HCT116 (cell line): ENCODE measurements around the gene VWA1. TPM values are rescaled to one million over a fixed set of nuclear protein-coding genes. Genes with fewer than 3 reads are reported as not detected.

Experiments used
- ATAC-seq: fragments of 200-7000 bp; cut with Tn5 transposase; 2 replicates; pipeline ENCODE4 v1.9.1; 2020; ENCODE audit warnings: mild to moderate bottlenecking, moderate library complexity
- BruUV-seq: library from RNA; stranded (reverse); fragments of 400-500 nt; replicated peaks from 2 replicates; lab custom pipeline; 2021; lab: Mats Ljungman, UMichigan
- CTCF ChIA-PET: fragments of 300-600 bp; sonication (Branson Sonifier 250); formaldehyde crosslinking; loops from one replicate; lab custom pipeline; 2021; ENCODE audit warnings: antibody characterized with exemption; lab: Charles Lee
- POLR2A ChIA-PET: fragments of 300-600, 350-600 bp; sonication (Branson Sonifier 250); formaldehyde crosslinking; loops from one replicate; lab custom pipeline; 2021; ENCODE audit warnings: antibody characterized with exemption; lab: Charles Lee
- RAD21 ChIA-PET, 2 experiments: fragments of 300-600 bp; sonication (Branson Sonifier 250); formaldehyde crosslinking; loops; one replicate each; lab custom pipeline; 2023; ENCODE audit warnings: low total read pairs in 2 of 2; ENCODE audit not compliant: uncharacterized antibody in 2 of 2, unreplicated experiment in 2 of 2, low non-redundant PET in 1 of 2; lab: Charles Lee
- DNase-seq: peaks from one replicate; pipeline ENCODE4 v3.0.0-alpha.2; 2010; ENCODE audit warnings: low read depth, low spot score
- H2AFZ ChIP-seq: fragments of 200-600 bp; shearing (Covaris generic), sonication (generic); 2 replicates; pipeline ENCODE4 v1.6.1; 2017; ENCODE audit warnings: low read depth, mixed run types, mixed read lengths, antibody characterized with exemption, low read length; ENCODE audit not compliant: poor library complexity, severe bottlenecking
- H3K27ac ChIP-seq: 2 replicates; pipeline ENCODE4 v1.5.1; 2012; ENCODE audit warnings: low read depth, low read length
- H3K27me3 ChIP-seq: fragments of 200-600 bp; sonication (generic); 2 replicates; pipeline ENCODE4 v1.6.1; 2016; ENCODE audit warnings: mixed run types, low read length, mixed read lengths; ENCODE audit not compliant: insufficient read depth
- H3K36me3 ChIP-seq, 2 experiments: fragments of 200-500 bp in 1 of 2; fragments of 200-600 bp in 1 of 2; sonication (Bioruptor generic) in 1 of 2; sonication (generic) in 1 of 2; 2 replicates each; pipeline versions ENCODE4 v1.5.1 to v1.6.1; 2014 to 2016; ENCODE audit warnings: low read length in 2 of 2, inconsistent platforms in 1 of 2, mixed read lengths in 1 of 2, mixed run types in 1 of 2; ENCODE audit not compliant: insufficient read depth in 2 of 2, control insufficient read depth in 1 of 2
- H3K4me1 ChIP-seq, 2 experiments: fragments of 200-600 bp in 1 of 2; sonication (generic) in 1 of 2; 2 replicates each; pipeline versions ENCODE4 v1.5.1 to v1.6.1; 2012 to 2017; ENCODE audit warnings: low read length in 2 of 2, inconsistent platforms in 1 of 2, mild to moderate bottlenecking in 1 of 2, mixed read lengths in 1 of 2, mixed run types in 1 of 2, moderate library complexity in 1 of 2; ENCODE audit not compliant: insufficient read depth in 2 of 2, control insufficient read depth in 1 of 2
- H3K4me2 ChIP-seq: fragments of 200-600 bp; sonication (generic); 2 replicates; pipeline ENCODE4 v1.6.1; 2017; ENCODE audit warnings: mixed run types, low read length, mixed read lengths
- H3K4me3 ChIP-seq, 2 experiments: fragments of 200-600 bp in 1 of 2; sonication (generic) in 1 of 2; replicated peaks in 1 of 2; 2 replicates each; pipeline ENCODE4 v1.5.1; 2011 to 2016; ENCODE audit warnings: low read length in 2 of 2, control low read depth in 1 of 2, low read depth in 1 of 2, mild to moderate bottlenecking in 1 of 2, mixed read lengths in 1 of 2, mixed run types in 1 of 2
- H3K79me2 ChIP-seq: fragments of 200-600 bp; sonication (generic); 2 replicates; pipeline ENCODE4 v1.6.1; 2017; ENCODE audit warnings: mild to moderate bottlenecking, mixed run types, low read length, moderate library complexity, mixed read lengths; ENCODE audit not compliant: insufficient read depth
- H3K9ac ChIP-seq: fragments of 200-600 bp; sonication (generic); 2 replicates; pipeline ENCODE4 v1.6.1; 2016; ENCODE audit warnings: low read length, mixed read lengths
- H3K9me2 ChIP-seq: fragments of 200-600 bp; sonication (generic), shearing (Covaris generic); 2 replicates; pipeline ENCODE4 v1.6.1; 2017; ENCODE audit warnings: mixed run types, mild to moderate bottlenecking, moderate library complexity; ENCODE audit not compliant: insufficient read depth
- H3K9me3 ChIP-seq, 2 experiments: fragments of 200-500 bp in 1 of 2; fragments of 200-600 bp in 1 of 2; sonication (Bioruptor generic) in 1 of 2; sonication (generic) in 1 of 2; 2 replicates each; pipeline ENCODE4 v1.6.1; 2014 to 2017; ENCODE audit warnings: low read length in 2 of 2, mixed read lengths in 2 of 2, inconsistent platforms in 1 of 2, low read depth in 1 of 2, mild to moderate bottlenecking in 1 of 2, mixed run types in 1 of 2, moderate library complexity in 1 of 2; ENCODE audit not compliant: control insufficient read depth in 1 of 2, insufficient read depth in 1 of 2
- H4K20me1 ChIP-seq: fragments of 200-600 bp; sonication (generic), shearing (Covaris generic); 2 replicates; pipeline ENCODE4 v1.6.1; 2017; ENCODE audit warnings: mixed run types, mild to moderate bottlenecking, moderate library complexity; ENCODE audit not compliant: insufficient read depth
- CBX3 ChIP-seq: IDR thresholded peaks from 2 replicates; pipeline ENCODE4 v1.6.1; 2012; ENCODE audit warnings: low read depth
- EZH2 ChIP-seq: fragments of 200-600 bp; sonication (generic); IDR thresholded peaks from 2 replicates; pipeline ENCODE4 v1.6.1; 2017; ENCODE audit warnings: antibody characterized with exemption, mixed run types
- EZH2phosphoT487 ChIP-seq: fragments of 200-600 bp; IDR thresholded peaks from 2 replicates; pipeline ENCODE4 v1.6.1; 2018; ENCODE audit warnings: antibody characterized with exemption, borderline replicate concordance
- TCF7L2 ChIP-seq: IDR thresholded peaks from 2 replicates; pipeline ENCODE4 v1.7.0; 2011; ENCODE audit warnings: borderline replicate concordance, inconsistent platforms; ENCODE audit not compliant: insufficient read depth, insufficient read length; ENCODE audit errors: extremely low read depth
- ZNF274 ChIP-seq: fragments of 200-500 bp; sonication (Bioruptor generic); IDR thresholded peaks from 2 replicates; pipeline ENCODE4 v1.6.1; 2014; ENCODE audit warnings: mild to moderate bottlenecking, low read depth, low read length, inconsistent platforms
- intact Hi-C: fragments of 100-400 bp; cut with micrococcal nuclease; formaldehyde crosslinking; loops from 2 replicates; pipeline ENCODE4 v1.10.0; 2022
- total RNA-seq: library from RNA; stranded (reverse); gene quantifications from one replicate; pipeline ENCODE4 v1.2.1, GENCODE V29; 2021; ENCODE audit not compliant: unreplicated experiment
- TF ChIP-seq, protein P1 (sequence below), 3 experiments: fragments of 200-600 bp in 1 of 3; sonication (generic) in 1 of 3; IDR thresholded peaks in 2 of 3; conservative IDR thresholded peaks in 1 of 3; 2 replicates each; pipeline ENCODE4 v1.5.1; 2012 to 2017; ENCODE audit warnings: low read depth in 2 of 3, low read length in 2 of 3, antibody characterized with exemption in 1 of 3, borderline replicate concordance in 1 of 3, control low read depth in 1 of 3, mild to moderate bottlenecking in 1 of 3, mixed read lengths in 1 of 3, mixed run types in 1 of 3, moderate library complexity in 1 of 3; ENCODE audit not compliant: insufficient read depth in 1 of 3
- TF ChIP-seq, protein P2 (sequence below): IDR thresholded peaks from 2 replicates; pipeline ENCODE4 v1.6.1; 2011; ENCODE audit warnings: mild to moderate bottlenecking, low read length, moderate library complexity; ENCODE audit not compliant: insufficient replicate concordance; ENCODE audit errors: extremely low read depth

The VWA1 gene
- total RNA-seq, 1 experiment from 2014 or later, result 50.6 TPM

DNA sequence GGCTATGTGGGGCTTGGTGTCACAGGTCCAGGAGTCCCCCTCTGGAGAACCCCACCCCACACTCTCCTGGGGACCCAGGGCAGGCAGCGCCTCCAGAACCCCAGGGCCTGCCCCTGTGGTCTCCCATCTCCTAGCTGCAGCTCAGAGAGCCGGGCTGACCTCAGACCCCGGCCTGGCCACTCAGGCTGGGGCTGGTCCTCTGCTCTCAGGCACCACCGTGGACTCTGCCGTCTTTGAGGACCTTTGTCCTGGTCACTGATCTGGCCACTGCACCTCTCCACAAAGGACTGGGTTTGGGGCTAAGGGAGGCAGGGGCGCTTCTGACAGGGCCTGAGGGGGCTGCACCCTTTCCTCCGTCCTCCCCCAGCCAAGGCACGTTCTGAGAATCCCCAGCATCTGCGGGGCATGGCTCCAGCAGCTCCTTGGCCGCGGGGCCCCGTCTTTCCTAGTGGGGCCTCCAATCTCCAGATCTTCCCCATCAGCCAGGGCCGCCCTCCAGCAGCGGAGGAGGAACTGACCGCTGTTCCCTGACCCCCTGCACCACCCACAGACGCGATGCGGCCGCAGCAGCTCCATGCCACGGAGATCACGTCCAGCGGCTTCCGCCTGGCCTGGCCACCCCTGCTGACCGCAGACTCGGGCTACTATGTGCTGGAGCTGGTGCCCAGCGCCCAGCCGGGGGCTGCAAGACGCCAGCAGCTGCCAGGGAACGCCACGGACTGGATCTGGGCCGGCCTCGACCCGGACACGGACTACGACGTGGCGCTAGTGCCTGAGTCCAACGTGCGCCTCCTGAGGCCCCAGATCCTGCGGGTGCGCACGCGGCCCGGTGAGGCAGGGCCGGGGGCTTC lies 3.3 kb downstream of the VWA1 start:
- TF ChIP-seq, protein P1, sequence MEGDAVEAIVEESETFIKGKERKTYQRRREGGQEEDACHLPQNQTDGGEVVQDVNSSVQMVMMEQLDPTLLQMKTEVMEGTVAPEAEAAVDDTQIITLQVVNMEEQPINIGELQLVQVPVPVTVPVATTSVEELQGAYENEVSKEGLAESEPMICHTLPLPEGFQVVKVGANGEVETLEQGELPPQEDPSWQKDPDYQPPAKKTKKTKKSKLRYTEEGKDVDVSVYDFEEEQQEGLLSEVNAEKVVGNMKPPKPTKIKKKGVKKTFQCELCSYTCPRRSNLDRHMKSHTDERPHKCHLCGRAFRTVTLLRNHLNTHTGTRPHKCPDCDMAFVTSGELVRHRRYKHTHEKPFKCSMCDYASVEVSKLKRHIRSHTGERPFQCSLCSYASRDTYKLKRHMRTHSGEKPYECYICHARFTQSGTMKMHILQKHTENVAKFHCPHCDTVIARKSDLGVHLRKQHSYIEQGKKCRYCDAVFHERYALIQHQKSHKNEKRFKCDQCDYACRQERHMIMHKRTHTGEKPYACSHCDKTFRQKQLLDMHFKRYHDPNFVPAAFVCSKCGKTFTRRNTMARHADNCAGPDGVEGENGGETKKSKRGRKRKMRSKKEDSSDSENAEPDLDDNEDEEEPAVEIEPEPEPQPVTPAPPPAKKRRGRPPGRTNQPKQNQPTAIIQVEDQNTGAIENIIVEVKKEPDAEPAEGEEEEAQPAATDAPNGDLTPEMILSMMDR (IDR thresholded peaks at IDR 0.05 in 2 of 3, conservative IDR thresholded peaks at IDR 0.05 in 1 of 3; ENCODE audit: borderline replicate concordance in 1 of 3, insufficient read depth in 1 of 3, low read depth in 2 of 3, low read length in 2 of 3), result no peak
- TF ChIP-seq EZH2, result no peak
- TF ChIP-seq, protein P2, sequence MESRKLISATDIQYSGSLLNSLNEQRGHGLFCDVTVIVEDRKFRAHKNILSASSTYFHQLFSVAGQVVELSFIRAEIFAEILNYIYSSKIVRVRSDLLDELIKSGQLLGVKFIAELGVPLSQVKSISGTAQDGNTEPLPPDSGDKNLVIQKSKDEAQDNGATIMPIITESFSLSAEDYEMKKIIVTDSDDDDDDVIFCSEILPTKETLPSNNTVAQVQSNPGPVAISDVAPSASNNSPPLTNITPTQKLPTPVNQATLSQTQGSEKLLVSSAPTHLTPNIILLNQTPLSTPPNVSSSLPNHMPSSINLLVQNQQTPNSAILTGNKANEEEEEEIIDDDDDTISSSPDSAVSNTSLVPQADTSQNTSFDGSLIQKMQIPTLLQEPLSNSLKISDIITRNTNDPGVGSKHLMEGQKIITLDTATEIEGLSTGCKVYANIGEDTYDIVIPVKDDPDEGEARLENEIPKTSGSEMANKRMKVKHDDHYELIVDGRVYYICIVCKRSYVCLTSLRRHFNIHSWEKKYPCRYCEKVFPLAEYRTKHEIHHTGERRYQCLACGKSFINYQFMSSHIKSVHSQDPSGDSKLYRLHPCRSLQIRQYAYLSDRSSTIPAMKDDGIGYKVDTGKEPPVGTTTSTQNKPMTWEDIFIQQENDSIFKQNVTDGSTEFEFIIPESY, result no peak
- no peak for TF ChIP-seq TCF7L2
- no peak for TF ChIP-seq ZNF274
- no peak for TF ChIP-seq EZH2phosphoT487
- TF ChIP-seq CBX3, result no peak
- DNase-seq, result no peak
- ChIA-PET RAD21 (no interaction called here), POLR2A (no interaction called here), CTCF (no interaction called here)
- no peak overlapping the region for H2AFZ ChIP-seq
- intact Hi-C loops, result no loop called here
- no peaks in the 10 kb centered on the region for H4K20me1 ChIP-seq
- BruUV-seq, result no TSS peak
- no peaks in the 10 kb centered on the region for H3K36me3 ChIP-seq
- no peaks in the 10 kb centered on the region for H3K9me2 ChIP-seq
- no peak for ATAC-seq
- peaks cover 33% of the 10 kb centered on the region; the same call in 1 of the 2 replicates for H3K79me2 ChIP-seq
- H3K27ac ChIP-seq, result no peak overlapping the region
- H3K27me3 ChIP-seq, result no peaks in the 10 kb centered on the region
- H3K4me3 ChIP-seq, result no peak overlapping the region
- H3K4me1 ChIP-seq, result peaks cover 27 to 44% of the 10 kb centered on the region in 2 experiments
- no peak overlapping the region for H3K4me2 ChIP-seq
- no peaks in the 10 kb centered on the region for H3K9me3 ChIP-seq
- no peak overlapping the region for H3K9ac ChIP-seq
